Thyroid gland (tissue), 4 donors: Measurements from ENCODE around the gene ARRDC2. TPM values are rescaled to one million over a fixed set of nuclear protein-coding genes. Genes with fewer than 3 reads are reported as not detected.

ENCODE experiments used
- DNase-seq, 2 donors: peaks; one replicate each; pipeline ENCODE4 v3.0.0-alpha.2; 2019
- H3K27ac ChIP-seq, 3 donors: fragments of 200-600 bp; sonication (generic); 1 replicate in 2 of 3; 2 replicates in 1 of 3; pipeline ENCODE4 v1.5.1; 2016 to 2019; ENCODE audit warnings: mild to moderate bottlenecking in 1 of 3, moderate library complexity in 1 of 3
- H3K27me3 ChIP-seq: fragments of 200-600 bp; sonication (generic); one replicate; pipeline ENCODE4 v1.5.1; 2019
- H3K36me3 ChIP-seq, 2 donors: fragments of 200-600 bp; sonication (generic); one replicate each; pipeline ENCODE4 v1.5.1; 2016 to 2019
- H3K4me1 ChIP-seq, 2 donors: fragments of 200-600 bp; sonication (generic); one replicate each; pipeline ENCODE4 v1.5.1; 2017 to 2019
- H3K4me3 ChIP-seq, 3 donors: fragments of 200-600 bp; sonication (generic); replicated peaks in 1 of 3; 1 replicate in 2 of 3; 2 replicates in 1 of 3; pipeline ENCODE4 v1.5.1; 2016; ENCODE audit warnings: mild to moderate bottlenecking in 1 of 3
- H3K9me3 ChIP-seq: fragments of 200-600 bp; sonication (generic); one replicate; pipeline ENCODE4 v1.5.1; 2017
- POLR2A ChIP-seq, 2 donors: fragments of 450-650 bp; IDR thresholded peaks; one replicate each; pipeline ENCODE4 v1.6.1; 2017; ENCODE audit warnings: antibody characterized with exemption in 2 of 2, mild to moderate bottlenecking in 2 of 2, moderate library complexity in 1 of 2
- WGBS, 2 donors: methylation state at CpG; one replicate each; pipeline ENCODE4 v1.1.5; 2017; 5-methylcytosine and 5-hydroxymethylcytosine counted together
- intact Hi-C: fragments of 100-400 bp; cut with DNase I; formaldehyde crosslinking; loops from one replicate; pipeline ENCODE4 v1.15.1; 2023
- total RNA-seq, 4 donors: library from RNA; depleted of rRNA; stranded (reverse); fragments of >200 nt; gene quantifications; one replicate each; pipeline ENCODE4 v1.2.3, GENCODE V29; 2016
- TF ChIP-seq, protein P1 (sequence below), 6 experiments: fragments of 200-600 bp in 3 of 6; fragments of 450-650 bp in 3 of 6; sonication (generic) in 3 of 6; IDR thresholded peaks; one replicate each; pipeline ENCODE4 v1.5.1; 2016 to 2019; ENCODE audit warnings: antibody characterized with exemption in 6 of 6, mild to moderate bottlenecking in 2 of 6, inconsistent platforms in 1 of 6, moderate library complexity in 1 of 6

Gene ARRDC2
- total RNA-seq, 4 donors from 2014 or later = 51.1 to 120 (median 82.8) TPM

DNA sequence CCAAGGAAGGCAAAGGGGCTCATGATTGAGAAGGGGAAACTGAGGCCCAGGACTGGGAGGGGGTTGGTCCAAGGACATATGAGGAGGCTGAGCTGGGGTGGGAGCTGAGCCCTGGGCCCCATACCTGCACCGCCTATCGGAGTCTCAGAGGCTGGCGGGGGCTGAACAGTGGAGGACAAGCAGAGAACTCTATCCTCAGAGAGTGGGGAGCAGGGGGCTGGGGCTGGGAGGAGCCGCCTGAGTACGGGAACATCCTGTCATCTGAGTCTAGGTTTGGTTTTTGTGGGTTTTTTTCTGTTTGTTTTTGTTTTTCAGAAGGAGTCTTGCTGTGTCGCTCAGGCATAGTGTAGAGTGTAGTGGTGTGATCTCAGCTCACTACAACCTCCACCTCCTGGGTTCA lies 6.2 kb downstream of the ARRDC2 start:
- peaks cover 10 to 34% of the 10 kb centered on the region in 2 donors for H3K4me1 ChIP-seq
- WGBS, 2 donors = 86 to 88% methylated on average over 6 of the region's 6 CpGs
- intact Hi-C loops = no loop called here

DNA sequence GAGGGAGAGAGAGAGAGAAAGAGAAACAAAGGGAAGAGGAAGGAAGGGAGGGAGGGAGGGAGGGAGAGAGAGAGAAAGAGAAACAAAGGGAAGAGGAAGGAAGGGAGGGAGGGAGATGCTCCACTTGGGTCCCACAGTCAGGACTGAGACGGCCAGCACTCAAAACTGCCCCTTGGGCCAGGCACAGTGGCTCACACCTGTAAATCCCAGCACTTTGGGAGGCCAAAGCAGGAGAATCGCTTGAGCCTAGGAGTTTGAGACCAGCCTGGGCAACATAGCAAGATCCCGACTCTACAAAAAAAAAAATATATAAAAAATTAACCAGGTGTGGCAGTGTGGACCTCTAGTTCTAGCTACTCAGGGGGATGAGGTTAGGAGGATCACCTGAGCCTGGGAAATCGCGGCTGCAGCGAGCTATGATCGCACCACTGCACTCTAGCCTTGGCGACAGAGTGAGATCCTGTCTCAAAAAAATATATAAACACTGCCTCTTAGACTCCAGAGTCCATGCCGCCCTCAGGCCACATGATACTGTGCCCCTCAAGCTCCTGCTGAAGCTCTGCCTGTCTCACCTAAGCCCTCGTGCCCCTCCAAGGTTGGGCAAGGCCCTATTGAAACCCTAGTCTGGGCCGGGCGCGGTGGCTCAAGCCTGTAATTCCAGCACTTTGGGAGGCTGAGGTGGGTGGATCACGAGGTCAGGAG lies 8.4 kb downstream of the ARRDC2 start:
- intact Hi-C loops = no loop called here
- Histone ChIP-seq H3K4me1 (peaks cover 26 to 53% of the 10 kb centered on the region in 2 donors), H3K27ac (peak overlapping the region; percentile 54 to 91 (median 87)), H3K27me3 (no peaks in the 10 kb centered on the region), H3K36me3 (peaks cover 27 to 29% of the 10 kb centered on the region in 2 donors), H3K4me3 (no peak overlapping the region), H3K9me3 (no peaks in the 10 kb centered on the region)
- DNase-seq = no peak
- WGBS, 2 donors = 86% methylated on average over 14 of the region's 14 CpGs
- TF ChIP-seq POLR2A (IDR thresholded peaks at IDR 0.05) = no peak
- TF ChIP-seq, protein P1, sequence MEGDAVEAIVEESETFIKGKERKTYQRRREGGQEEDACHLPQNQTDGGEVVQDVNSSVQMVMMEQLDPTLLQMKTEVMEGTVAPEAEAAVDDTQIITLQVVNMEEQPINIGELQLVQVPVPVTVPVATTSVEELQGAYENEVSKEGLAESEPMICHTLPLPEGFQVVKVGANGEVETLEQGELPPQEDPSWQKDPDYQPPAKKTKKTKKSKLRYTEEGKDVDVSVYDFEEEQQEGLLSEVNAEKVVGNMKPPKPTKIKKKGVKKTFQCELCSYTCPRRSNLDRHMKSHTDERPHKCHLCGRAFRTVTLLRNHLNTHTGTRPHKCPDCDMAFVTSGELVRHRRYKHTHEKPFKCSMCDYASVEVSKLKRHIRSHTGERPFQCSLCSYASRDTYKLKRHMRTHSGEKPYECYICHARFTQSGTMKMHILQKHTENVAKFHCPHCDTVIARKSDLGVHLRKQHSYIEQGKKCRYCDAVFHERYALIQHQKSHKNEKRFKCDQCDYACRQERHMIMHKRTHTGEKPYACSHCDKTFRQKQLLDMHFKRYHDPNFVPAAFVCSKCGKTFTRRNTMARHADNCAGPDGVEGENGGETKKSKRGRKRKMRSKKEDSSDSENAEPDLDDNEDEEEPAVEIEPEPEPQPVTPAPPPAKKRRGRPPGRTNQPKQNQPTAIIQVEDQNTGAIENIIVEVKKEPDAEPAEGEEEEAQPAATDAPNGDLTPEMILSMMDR (IDR thresholded peaks at IDR 0.05) = no peak

More for the DNA sequence above, 6.2 kb downstream of the ARRDC2 start:
- TF ChIP-seq, protein P1 (IDR thresholded peaks at IDR 0.05) = no peak
- no peak for TF ChIP-seq POLR2A (IDR thresholded peaks at IDR 0.05)
- Histone ChIP-seq H3K9me3 (no peaks in the 10 kb centered on the region), H3K27me3 (no peaks in the 10 kb centered on the region), H3K36me3 (peaks cover 47 to 51% of the 10 kb centered on the region in 2 donors), H3K4me3 (no peak overlapping the region), H3K27ac (peak overlapping the region; percentile 36 to 91 (median 61))
- DNase-seq = no peak

DNA sequence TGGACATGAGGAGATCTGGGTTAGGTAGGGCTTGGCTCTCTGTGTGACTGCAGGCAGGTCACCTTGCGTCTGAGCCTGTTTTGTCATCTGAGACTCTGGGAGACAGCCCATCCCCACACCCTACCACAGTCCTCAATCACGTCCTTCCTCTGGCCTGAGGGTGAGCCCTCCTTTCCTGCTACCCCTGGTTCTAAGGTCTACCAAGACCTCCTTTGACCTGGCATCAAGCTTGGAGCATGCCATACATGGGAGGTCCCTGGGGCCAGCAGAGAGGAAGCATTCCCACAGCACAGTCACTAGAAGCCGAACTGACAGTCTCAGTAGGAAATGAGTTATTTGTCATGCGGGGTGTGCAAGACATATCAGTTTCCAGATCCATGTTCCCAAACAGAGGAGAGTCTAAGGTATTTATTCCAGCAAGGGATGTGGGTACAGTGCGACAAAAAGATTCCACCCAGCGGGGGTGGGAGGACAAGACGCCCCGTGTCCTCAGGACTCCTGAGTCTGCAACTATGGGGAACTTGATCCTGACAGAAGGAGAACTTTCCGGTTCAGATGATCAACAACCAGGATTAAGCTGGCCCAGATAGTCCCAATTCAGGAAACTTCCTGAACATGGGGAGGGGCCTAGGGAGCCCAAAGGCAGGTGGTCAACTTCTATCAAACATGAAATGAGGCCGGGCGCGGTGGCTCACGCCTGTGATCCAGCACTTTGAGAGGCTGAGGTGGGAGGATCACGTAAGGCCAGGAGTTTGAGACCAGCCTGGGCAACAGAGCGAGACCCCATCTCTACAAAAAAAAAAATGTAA lies 9.5 kb downstream of the ARRDC2 start:
- DNase-seq = no peak
- peak overlapping the region; percentile 54 to 91 (median 87) for H3K27ac ChIP-seq
- H3K36me3 ChIP-seq = peaks cover 18 to 25% of the 10 kb centered on the region in 2 donors
- no peak overlapping the region for H3K4me3 ChIP-seq
- intact Hi-C loops = no loop called here
- 69 to 71% methylated on average over 14 to 15 of the region's 15 CpGs for WGBS, 2 donors
- no peaks in the 10 kb centered on the region for H3K27me3 ChIP-seq
- H3K9me3 ChIP-seq = no peaks in the 10 kb centered on the region
- TF ChIP-seq POLR2A (IDR thresholded peaks at IDR 0.05) = peak in 1 of 2 donors; percentile 13
- TF ChIP-seq, protein P1 (IDR thresholded peaks at IDR 0.05) = no peak
- peaks cover 36 to 64% of the 10 kb centered on the region in 2 donors for H3K4me1 ChIP-seq

DNA sequence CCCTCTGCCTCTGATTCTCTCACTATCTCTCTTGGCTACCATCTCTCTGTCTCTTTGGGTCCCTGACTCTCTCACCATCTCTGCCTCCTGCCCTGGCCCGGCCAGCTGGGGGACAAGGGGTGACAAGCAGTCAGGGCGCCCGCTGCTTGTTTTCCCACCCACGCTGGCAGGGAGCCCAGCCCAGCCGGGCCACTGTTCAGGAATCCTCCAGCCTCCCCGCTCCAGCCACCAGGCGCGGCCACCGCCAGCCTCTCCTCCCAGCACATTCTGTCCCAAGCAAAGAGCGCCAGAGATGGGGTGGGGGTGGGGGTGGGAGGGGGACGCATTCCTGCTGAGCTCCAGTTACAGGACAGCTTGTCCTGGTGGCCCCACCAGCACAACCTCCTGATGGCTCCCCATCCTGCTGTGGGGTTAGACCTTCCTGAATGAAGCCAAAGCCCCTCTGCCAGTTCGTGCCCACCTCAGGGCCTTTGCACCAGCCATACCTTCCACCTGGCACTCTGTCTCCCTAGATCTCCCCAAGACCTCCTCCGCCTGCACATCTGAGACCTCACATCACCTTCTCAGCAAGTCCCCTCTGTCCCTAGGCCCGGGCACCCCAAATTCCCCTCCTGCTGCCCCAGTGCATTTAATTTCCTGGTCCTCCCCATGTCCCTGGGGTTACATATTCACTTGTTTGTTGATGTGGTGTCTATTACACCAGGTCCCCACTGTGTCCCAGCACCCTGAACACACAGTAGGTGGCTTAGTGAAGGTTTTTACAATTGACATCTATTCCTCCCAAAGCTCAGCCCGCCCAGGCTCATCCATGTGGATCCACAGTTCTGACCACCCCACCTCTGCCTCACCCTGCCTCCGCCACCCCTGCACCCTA lies 12.5 kb downstream of the ARRDC2 start:
- WGBS, 2 donors = 24 to 32% methylated on average over 14 to 16 of the region's 16 CpGs

More for the DNA sequence above, 12.5 kb downstream of the ARRDC2 start:
- no peaks in the 10 kb centered on the region for H3K36me3 ChIP-seq
- H3K4me1 ChIP-seq = peaks cover 45 to 80% of the 10 kb centered on the region in 2 donors
- H3K9me3 ChIP-seq = no peaks in the 10 kb centered on the region
- TF ChIP-seq, protein P1 (IDR thresholded peaks at IDR 0.05) = peak in 2 of 6 experiments; percentile 4 to 8
- no peak for TF ChIP-seq POLR2A (IDR thresholded peaks at IDR 0.05)
- H3K27ac ChIP-seq = peak overlapping the region; percentile 33 to 91 (median 87)
- no peaks in the 10 kb centered on the region for H3K27me3 ChIP-seq
- H3K4me3 ChIP-seq = no peak overlapping the region
- DNase-seq = peak; percentile 90 to 94
- intact Hi-C loops = no loop called here
